IPS-15b (cell line): ENCODE results near the gene TNRC6A.
"Not testable (repeated sequence)": the region's sequence is repeated elsewhere in the genome, so short reads cannot be mapped to it uniquely, and the experiment has no call there.

Source experiments
- H3K27me3 ChIP-seq: one replicate; pipeline ENCODE4 v1.6.1; 2013; ENCODE audit warnings: low read length; ENCODE audit not compliant: control insufficient read depth, insufficient read depth
- H3K36me3 ChIP-seq: one replicate; pipeline ENCODE4 v1.6.1; 2013; ENCODE audit warnings: low read length; ENCODE audit not compliant: control insufficient read depth, insufficient read depth
- H3K4me1 ChIP-seq: one replicate; pipeline ENCODE4 v1.6.1; 2013; ENCODE audit warnings: mild to moderate bottlenecking, low read length; ENCODE audit not compliant: control insufficient read depth, insufficient read depth
- H3K4me3 ChIP-seq: one replicate; pipeline ENCODE4 v1.5.1; 2013; ENCODE audit warnings: low read depth, low read length
- H3K9ac ChIP-seq: one replicate; pipeline ENCODE4 v1.6.1; 2013; ENCODE audit warnings: low read depth, mild to moderate bottlenecking, low read length
- H3K9me3 ChIP-seq: one replicate; pipeline ENCODE4 v1.6.1; 2013; ENCODE audit warnings: mild to moderate bottlenecking, low read length; ENCODE audit not compliant: control insufficient read depth, insufficient read depth

TNRC6A gene

DNA sequence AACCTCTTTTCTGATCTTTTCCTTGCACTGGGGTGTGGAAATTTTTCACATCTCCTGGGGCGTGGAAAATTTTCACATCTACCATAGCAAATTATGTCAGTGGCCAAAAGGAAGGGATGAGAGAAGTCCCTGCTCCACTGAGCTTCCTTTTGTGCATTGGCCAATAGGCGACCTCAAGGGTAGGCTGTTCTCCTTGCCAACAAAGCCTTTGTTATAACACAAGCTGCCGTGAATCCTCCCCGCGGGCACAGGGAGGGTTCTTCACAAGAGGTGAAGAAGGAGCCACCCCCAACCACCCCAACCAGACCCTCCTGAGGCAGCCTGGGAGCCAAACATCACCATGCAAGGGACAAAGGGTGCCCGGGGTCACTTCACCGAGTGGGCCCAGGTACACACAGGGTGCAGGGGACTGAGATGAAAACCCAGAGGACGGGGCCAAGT lies 122.8 kb downstream of the TNRC6A start:
- no peaks in the 10 kb centered on the region for H3K27me3 ChIP-seq
- H3K4me1 ChIP-seq, result no peaks in the 10 kb centered on the region
- no peak overlapping the region for H3K4me3 ChIP-seq
- no peak overlapping the region for H3K9ac ChIP-seq
- no peaks in the 10 kb centered on the region for H3K9me3 ChIP-seq
- H3K36me3 ChIP-seq, result no peaks in the 10 kb centered on the region

DNA sequence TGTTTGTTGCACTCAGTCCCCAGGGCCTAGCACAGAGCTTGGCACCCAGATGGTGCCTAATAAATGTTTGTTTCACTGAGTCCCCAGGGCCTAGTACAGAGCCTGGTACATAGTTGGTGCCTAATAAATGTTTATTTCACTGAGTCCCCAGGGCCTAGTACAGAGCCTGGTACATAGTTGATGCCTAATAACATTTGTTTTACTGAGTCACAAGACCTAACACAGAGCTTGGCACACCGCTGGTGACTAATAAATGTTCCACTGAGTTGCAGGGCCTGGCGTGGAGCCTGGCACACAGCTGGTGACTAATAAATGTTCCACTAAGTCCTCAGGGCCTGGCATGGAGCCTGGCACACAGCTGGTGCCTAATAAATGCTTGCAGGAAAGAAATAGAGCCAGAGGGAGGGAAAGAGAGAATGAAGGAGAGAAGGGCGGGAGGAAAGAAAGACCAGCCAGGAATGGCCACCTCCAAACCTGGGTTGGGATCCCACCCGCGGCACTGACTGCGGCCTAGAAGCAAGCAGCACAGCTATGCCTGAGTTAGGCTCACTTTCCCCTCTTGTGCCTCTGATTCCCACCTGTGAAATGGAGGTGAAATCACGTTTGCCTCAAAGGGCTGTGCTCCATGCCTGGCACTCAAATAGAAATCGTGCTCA lies 123.8 kb downstream of the TNRC6A start:
- Histone ChIP-seq H3K4me3 (no peak overlapping the region), H3K9ac (no peak overlapping the region)

DNA sequence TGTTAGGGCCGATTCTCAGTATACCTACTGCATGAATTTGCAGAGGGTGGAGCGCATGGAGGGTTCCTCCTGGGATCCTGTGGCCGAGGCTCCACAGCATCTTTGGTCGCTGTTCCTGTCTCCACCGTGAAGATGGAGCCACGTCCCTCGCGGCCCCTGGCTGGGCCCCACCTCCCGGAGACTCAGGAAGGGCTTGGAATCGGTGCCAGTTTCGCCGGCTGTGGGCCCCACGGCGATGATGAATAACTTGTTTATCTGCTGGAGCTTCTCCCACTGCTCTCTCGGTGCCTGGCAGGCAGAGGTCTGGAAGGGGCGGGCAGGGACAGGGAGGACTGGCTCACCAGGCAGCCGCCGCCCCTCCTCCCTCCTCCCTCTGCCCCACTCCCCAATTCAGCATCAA lies 124.4 kb downstream of the TNRC6A start:
- Histone ChIP-seq H3K36me3 (no peaks in the 10 kb centered on the region), H3K9ac (no peak overlapping the region), H3K9me3 (no peaks in the 10 kb centered on the region), H3K27me3 (no peaks in the 10 kb centered on the region), H3K4me1 (no peaks in the 10 kb centered on the region), H3K4me3 (no peak overlapping the region)

More for the DNA sequence above, 123.8 kb downstream of the TNRC6A start:
- Histone ChIP-seq H3K9me3 (no peaks in the 10 kb centered on the region), H3K4me1 (no peaks in the 10 kb centered on the region), H3K27me3 (no peaks in the 10 kb centered on the region), H3K36me3 (no peaks in the 10 kb centered on the region)

DNA sequence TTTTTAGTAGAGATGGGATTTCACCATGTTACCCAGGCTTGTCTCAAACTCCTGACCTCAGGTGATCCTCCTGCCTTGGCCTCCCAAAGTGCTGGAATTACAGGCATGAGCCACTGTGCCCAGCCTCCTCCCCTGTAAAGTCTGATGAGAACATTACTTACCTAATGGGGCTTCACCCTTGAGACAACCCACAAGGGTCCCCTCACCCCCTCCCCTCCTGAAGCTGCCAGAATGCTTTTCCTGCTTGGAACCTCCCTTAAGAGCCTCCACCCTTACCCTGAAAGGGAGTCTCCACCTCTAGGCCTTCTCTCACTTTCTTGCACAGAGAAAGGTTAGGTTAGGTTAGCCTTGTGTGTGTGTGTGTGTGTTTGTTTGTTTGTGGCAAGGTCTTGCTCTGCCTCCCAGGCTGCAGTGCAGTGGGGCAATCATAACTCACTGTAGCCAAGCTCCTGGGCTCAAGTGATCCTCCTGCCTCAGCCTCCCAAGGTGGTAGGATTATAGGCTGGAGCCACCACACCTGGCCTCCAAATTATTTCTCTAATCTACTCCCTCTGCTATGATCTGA lies 125.2 kb downstream of the TNRC6A start:
- Histone ChIP-seq H3K9ac (no peak overlapping the region), H3K27me3 (no peaks in the 10 kb centered on the region), H3K4me1 (no peaks in the 10 kb centered on the region), H3K4me3 (no peak overlapping the region), H3K9me3 (no peaks in the 10 kb centered on the region), H3K36me3 (no peaks in the 10 kb centered on the region)

DNA sequence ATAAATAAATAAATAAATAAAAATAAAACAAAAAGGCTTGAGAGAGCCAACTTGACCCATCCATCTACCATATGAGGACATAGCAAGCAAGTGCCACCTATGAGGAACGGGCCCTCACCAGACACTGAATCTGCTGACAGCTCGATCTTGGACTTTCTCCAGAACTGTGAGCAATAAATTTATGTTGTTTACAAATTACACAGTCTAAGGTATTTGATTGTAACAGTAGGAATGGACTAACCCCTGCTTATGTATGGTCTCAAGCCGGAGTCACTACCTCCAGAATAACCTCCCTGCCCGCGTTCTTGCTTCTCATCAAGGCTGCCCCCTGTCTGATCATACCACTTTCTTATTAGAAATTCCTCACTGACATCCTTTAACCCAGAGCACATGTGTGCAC lies 126.2 kb downstream of the TNRC6A start:
- H3K4me3 ChIP-seq, result no peak overlapping the region
- no peaks in the 10 kb centered on the region for H3K9me3 ChIP-seq
- no peaks in the 10 kb centered on the region for H3K36me3 ChIP-seq
- no peaks in the 10 kb centered on the region for H3K4me1 ChIP-seq
- no peaks in the 10 kb centered on the region for H3K27me3 ChIP-seq
- H3K9ac ChIP-seq, result no peak overlapping the region

DNA sequence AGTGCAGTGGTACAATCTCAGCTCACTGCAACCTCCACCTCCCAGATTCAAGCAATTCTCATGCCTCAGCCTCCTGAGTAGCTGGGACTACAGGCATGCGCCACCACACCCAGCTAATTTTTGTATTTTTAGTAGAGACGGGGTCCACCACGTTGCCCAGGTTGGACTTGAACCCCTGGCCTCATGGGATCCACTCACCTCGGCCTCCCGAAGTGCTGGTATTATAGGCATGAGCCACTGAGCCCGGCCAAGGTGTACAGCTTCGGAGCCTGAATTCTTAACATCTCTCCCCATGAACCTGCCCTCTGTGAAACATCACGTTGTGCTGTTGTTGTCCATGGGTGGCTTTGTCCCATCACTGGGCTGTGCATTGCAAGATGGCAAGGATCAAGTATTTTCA lies 127.4 kb downstream of the TNRC6A start:
- not testable (repeated sequence) for H3K9ac ChIP-seq, H3K27me3 ChIP-seq, H3K4me1 ChIP-seq, H3K36me3 ChIP-seq, H3K4me3 ChIP-seq, H3K9me3 ChIP-seq

DNA sequence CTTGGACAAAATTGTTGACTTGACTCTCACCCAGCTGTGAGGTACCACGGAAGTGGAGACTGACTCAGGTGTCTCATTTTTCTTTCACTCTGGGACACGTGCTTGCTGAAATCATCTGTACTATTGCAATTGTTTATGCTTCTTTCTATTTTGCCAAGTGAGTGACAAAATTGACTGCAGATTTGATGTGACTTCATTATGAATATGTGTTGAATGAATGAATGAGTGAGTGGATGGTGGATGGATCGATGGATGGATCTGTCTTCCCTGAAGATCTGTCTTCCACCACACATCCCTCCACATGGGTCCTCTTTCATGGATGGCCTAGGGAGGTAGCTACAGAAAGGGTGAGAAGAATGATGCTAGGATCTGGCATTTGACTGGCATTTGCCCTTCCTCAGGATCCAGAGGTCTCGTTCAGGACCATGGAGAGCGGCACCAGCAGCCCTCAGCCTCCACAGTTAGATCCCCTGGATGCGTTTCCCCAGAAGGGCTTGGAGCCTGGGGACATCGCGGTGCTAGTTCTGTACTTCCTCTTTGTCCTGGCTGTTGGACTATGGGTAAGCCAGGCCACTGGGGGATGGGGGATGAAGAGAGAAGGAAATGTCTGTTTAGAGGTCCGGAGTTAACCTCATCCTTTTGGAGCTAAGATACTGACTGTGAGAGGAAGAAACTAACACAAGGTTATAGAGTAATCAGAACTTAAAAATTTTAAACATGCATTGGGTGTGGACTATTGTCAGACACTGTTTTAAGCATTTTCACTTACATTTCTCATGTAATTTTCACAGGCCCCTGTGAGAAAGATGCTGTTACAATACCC lies 129.0 kb downstream of the TNRC6A start:
- H3K9me3 ChIP-seq, result no peaks in the 10 kb centered on the region
- H3K27me3 ChIP-seq, result no peaks in the 10 kb centered on the region
- H3K4me3 ChIP-seq, result no peak overlapping the region
- H3K9ac ChIP-seq, result no peak overlapping the region
- H3K4me1 ChIP-seq, result no peaks in the 10 kb centered on the region
- no peaks in the 10 kb centered on the region for H3K36me3 ChIP-seq

DNA sequence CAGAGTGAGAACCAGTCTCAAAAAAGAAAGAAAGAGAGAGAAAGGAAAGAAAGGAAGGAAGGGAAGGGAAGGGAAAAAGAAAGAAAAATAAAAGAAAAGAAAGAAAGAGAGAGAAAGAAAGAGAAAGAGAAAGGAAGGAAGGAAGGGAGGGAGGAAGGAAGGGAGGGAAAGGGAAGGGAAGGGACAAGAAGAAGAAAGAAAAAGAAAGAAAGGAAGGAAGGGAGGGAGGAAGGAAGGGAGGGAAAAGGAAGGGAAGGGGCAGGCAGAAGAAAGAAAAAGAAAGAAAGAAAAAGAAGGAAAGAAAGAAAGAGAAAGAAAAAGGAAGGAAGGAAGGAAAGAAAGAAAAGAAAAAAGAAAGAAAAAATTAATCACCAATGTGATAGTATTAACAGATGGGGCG lies 132.0 kb downstream of the TNRC6A start:
- H3K36me3 ChIP-seq, result no peaks in the 10 kb centered on the region
- no peaks in the 10 kb centered on the region for H3K9me3 ChIP-seq
- no peak overlapping the region for H3K4me3 ChIP-seq
- H3K27me3 ChIP-seq, result no peaks in the 10 kb centered on the region
- no peak overlapping the region for H3K9ac ChIP-seq
- no peaks in the 10 kb centered on the region for H3K4me1 ChIP-seq

DNA sequence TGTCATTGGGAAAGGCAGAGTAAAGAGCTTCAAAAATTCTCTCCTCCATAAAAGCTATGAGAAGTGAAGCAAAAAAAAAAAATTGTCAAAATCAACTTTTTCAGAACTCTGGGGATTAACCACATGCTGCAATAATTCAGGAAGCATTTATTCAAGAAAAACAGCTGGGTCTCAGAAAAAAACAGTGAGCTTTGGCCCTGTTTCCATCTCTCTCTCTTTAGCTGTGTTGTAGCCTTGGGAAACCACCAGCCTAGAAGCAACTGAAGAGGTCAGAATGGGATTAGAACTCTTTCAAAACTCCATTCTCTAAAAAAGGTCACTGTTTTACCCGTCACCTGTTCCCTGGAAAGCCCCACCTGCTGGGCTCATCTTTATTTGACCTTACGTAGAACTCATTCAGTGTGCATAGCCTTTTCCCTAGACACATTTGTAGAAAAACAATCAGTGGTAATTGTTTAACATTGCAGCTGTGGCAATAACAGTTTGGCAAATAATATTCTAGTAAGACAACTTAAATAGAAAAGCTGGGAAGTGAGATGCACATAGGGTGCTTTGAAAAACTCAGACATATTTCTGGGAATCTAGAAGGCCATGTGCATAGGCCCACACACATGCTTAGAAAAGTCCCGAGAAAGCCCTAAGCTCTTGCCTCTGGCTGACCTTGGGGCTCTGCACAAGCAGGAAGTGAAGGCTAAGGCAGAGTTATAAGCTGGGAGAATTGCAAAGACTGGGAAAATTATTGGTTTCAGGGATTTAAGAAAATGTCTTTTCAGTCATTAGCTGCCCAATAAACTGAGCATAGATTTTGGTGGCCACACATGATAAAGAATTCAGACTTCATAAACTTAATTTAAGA lies 134.4 kb downstream of the TNRC6A start:
- no peak overlapping the region for H3K9ac ChIP-seq
- H3K4me1 ChIP-seq, result no peaks in the 10 kb centered on the region
- no peaks in the 10 kb centered on the region for H3K36me3 ChIP-seq
- H3K4me3 ChIP-seq, result no peak overlapping the region
- no peaks in the 10 kb centered on the region for H3K27me3 ChIP-seq
- no peaks in the 10 kb centered on the region for H3K9me3 ChIP-seq

DNA sequence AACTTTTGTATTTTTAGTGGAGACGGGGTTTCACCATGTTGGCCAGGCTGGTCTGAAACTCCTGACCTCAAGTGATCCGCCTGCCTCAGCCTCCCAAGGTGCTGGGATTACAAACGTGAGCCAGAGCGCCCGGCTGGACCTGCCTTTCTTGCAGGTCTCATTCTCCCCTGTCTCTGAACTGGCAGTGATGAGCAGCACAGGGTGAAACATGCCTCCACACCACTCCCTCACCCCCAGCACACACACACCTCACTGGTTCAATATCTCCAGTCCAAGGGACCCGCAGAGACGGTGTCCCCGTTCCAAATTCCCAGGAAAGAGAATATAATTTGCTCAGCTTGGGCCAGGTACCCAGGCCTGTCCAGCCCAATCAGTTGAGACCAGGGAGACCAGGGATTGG lies 139.6 kb downstream of the TNRC6A start:
- H3K4me1 ChIP-seq, result no peaks in the 10 kb centered on the region
- H3K4me3 ChIP-seq, result no peak overlapping the region
- H3K27me3 ChIP-seq, result no peaks in the 10 kb centered on the region
- no peaks in the 10 kb centered on the region for H3K9me3 ChIP-seq
- H3K36me3 ChIP-seq, result no peaks in the 10 kb centered on the region
- no peak overlapping the region for H3K9ac ChIP-seq

DNA sequence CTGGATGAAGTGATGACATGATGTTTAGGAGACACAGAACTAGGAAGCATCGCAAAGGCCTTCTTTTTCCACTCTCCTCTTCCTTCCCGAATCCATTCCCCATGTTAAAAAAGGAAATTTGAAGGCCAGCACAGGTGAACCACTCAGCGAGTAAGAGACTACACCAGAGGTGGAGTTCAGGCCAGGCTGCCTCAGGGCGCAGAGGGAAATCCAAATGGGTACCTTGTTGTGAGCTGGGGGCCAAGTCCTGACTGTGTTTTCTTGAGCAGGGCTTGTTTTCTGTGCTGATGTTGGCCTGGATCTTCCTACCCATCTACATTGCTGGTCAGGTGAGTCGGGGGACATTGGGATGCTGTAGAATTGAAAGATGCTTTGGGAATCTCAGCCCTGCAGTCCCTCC lies 142.4 kb downstream of the TNRC6A start:
- Histone ChIP-seq H3K9ac (no peak overlapping the region), H3K4me1 (no peaks in the 10 kb centered on the region), H3K36me3 (no peaks in the 10 kb centered on the region), H3K27me3 (no peaks in the 10 kb centered on the region), H3K4me3 (no peak overlapping the region), H3K9me3 (no peaks in the 10 kb centered on the region)
